PFSK-1 (cell line): ENCODE measurements around the gene SCGB3A2.

Experiments
- FOXP2 ChIP-seq: optimal IDR thresholded peaks from 2 replicates; pipeline ENCODE3; 2011; ENCODE audit warnings: borderline replicate concordance, control low read depth, inconsistent platforms; ENCODE audit not compliant: insufficient read depth; ENCODE audit errors: extremely low read length, extremely low read depth
- POLR2AphosphoS5 ChIP-seq: IDR thresholded peaks from 2 replicates; pipeline ENCODE4 v1.6.1; 2012; ENCODE audit warnings: low read depth, mild to moderate bottlenecking, control low read depth, low read length, moderate library complexity
- REST ChIP-seq, 2 experiments: IDR thresholded peaks; 2 replicates each; pipeline versions ENCODE4 v1.6.1 to v1.8.0; 2011 to 2012; ENCODE audit warnings: low read depth in 2 of 2, low read length in 2 of 2, control low read depth in 1 of 2, inconsistent platforms in 1 of 2, mild to moderate bottlenecking in 1 of 2, moderate library complexity in 1 of 2; ENCODE audit not compliant: insufficient read depth in 1 of 2
- SIN3A ChIP-seq: IDR thresholded peaks from 2 replicates; pipeline ENCODE4 v1.6.1; 2012; ENCODE audit warnings: mild to moderate bottlenecking, low read length, moderate library complexity, borderline replicate concordance; ENCODE audit not compliant: insufficient read depth
- TAF1 ChIP-seq: IDR thresholded peaks from 2 replicates; pipeline ENCODE4 v1.6.1; 2012; ENCODE audit warnings: low read length, control low read depth, borderline replicate concordance; ENCODE audit not compliant: insufficient read depth

The SCGB3A2 gene

GRCh38 chr5:147893820-147894219 is 15.3 kb downstream of the SCGB3A2 start:
- TF ChIP-seq SIN3A (no peak), FOXP2 (no peak), REST (IDR thresholded peaks at IDR 0.05; ENCODE audit: insufficient read depth in 1 of 2, low read depth in 2 of 2, low read length in 2 of 2) (no peak), POLR2AphosphoS5 (no peak), TAF1 (no peak)

GRCh38 chr5:147895864-147896263 is 17.4 kb downstream of the SCGB3A2 start:
- TF ChIP-seq FOXP2 (no peak), POLR2AphosphoS5 (no peak), SIN3A (no peak), REST (IDR thresholded peaks at IDR 0.05; ENCODE audit: insufficient read depth in 1 of 2, low read depth in 2 of 2, low read length in 2 of 2) (no peak), TAF1 (no peak)

GRCh38 chr5:147898875-147899401 is 20.4 kb downstream of the SCGB3A2 start:
- TF ChIP-seq REST (IDR thresholded peaks at IDR 0.05; ENCODE audit: insufficient read depth in 1 of 2, low read depth in 2 of 2, low read length in 2 of 2) (no peak), TAF1 (no peak), POLR2AphosphoS5 (no peak), FOXP2 (no peak), SIN3A (no peak)

- TF ChIP-seq SIN3A (no peak), REST (IDR thresholded peaks at IDR 0.05; ENCODE audit: insufficient read depth in 1 of 2, low read depth in 2 of 2, low read length in 2 of 2) (no peak), POLR2AphosphoS5 (no peak), TAF1 (no peak), FOXP2 (no peak)
Observed at GRCh38 chr5:147901599-147902039, 23.1 kb downstream of the SCGB3A2 start.

GRCh38 chr5:147902609-147903115 is 24.2 kb downstream of the SCGB3A2 start:
- no peak for TF ChIP-seq REST (IDR thresholded peaks at IDR 0.05; ENCODE audit: insufficient read depth in 1 of 2, low read depth in 2 of 2, low read length in 2 of 2)
- no peak for TF ChIP-seq TAF1
- TF ChIP-seq POLR2AphosphoS5, result no peak
- TF ChIP-seq SIN3A, result no peak
- no peak for TF ChIP-seq FOXP2
